ENCODE measurements around the gene ERBB2.

- TF ChIP-seq CREB1 (CRISPR knock-in tag; IDR thresholded peaks at IDR 0.05; ENCODE audit: low read depth) (no peak), NANOG (IDR thresholded peaks at IDR 0.05; ENCODE audit: borderline replicate concordance) (no peak), EZH2 (IDR thresholded peaks at IDR 0.05; ENCODE audit: low read depth, unreplicated experiment) (no peak)
These were observed 51.2 kb downstream of the ERBB2 start for GRCh38 chr17:39751016-39751543.

Data from GM23338 (cell line).